ENCODE results near the gene NUP50.

The NUP50 gene

DNA sequence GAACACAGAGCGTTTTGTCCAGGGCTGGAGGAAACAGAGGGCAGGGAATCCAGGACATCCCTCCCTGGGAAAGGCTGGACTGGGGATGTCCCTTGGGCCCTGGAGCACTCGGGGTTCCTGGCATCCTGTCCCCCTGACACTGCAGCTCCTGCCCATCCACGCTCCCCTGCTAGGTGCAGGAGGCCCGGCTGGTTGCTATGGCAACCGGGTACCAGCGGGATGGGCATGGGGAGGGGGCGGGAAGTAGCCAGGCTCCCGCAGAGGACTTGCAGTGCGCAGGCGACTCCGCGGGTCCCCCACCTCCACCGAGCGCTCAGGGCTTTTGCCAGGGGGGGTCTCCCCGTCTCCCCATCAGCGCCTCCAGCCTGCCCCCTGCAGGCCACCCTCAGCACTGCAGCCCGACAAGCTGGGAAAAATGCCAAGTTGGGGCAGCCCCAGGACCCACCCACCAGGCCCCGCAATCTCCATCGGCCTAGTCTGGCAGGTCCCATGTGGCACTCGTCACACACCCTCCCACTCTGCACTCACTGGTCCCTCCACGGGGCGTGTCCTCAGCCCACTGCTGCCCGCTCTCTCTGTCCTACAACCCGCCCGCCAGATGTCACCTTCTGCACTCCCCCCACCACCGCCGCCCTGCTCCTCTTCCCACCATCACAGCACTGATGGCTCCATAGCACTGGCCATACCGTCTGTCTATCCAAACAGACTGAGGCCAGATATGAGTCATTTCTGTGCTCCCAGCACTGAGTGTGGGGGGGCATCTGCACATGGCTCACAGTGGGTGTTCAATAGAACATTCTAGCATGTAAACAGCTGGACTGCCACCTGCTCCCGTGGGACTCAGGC is 45.5 kb downstream of the NUP50 start:
- peak in 2 of 3 experiments; percentile 14 to 29 for DNase-seq (ENCODE audit: low read depth in 3 of 3)

DNA sequence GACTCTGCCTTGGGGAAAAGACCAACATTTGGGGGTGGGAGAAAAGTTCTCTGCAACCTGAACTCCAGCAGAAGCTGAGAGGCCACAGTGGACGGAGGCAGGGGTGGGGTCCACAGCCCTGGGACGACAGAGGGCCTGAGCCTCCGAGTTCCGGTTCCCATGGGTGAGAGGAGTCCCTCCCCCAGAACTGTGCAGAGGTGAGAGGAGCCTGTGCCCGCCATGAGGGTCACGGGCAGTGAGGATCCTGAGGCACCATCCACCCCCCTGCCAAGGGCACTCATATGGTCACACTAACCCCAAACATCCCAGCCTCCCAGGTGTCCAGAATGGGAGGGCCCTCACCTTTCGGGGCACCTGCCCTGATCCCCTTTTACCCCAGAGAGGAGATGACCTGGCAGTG is 46.4 kb downstream of the NUP50 start:
- DNase-seq (ENCODE audit: low read depth in 3 of 3) = no peak

DNA sequence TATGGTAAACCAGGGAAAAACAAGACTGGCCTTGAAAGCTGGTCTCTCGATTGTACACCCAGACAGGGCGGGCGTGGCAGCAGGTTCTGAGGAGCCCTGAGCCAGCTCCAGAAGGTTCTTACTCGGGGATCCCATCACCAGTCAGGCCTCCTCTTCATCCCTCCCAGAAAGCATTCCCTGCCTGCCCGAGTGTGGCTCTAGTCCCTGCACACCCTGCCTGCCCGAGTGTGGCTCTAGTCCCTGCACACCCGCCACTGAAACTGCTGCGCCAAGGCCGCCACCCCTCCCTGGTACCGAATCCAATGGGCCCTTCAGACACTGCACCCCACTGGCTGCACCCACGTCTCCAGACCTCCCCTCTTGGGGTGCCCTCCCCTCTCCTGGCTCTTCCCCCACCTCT is 46.9 kb downstream of the NUP50 start:
- no peak for DNase-seq (ENCODE audit: low read depth in 3 of 3)

GRCh38 chr22:45210991-45211390 is 47.3 kb downstream of the NUP50 start:
- DNase-seq (ENCODE audit: low read depth in 3 of 3) = no peak

DNA sequence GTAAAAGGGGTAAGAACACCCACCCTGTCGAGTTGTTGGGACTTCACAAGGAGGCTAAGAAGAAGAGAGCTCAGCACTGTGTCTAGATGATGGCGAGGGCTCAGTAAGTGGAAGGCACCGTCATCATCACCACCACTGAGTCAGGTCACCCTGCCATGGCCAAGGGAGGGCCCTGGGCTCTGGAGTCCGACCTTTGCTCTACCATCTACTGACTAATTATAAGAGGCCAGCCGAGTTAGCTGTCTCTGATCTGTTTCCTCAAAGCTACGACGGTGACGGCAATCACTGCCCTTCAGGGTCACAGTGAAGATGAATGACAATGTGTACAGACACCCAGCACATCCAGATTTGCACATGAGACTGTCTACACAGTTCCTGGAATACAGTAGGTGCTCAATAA is 47.7 kb downstream of the NUP50 start:
- no peak for DNase-seq (ENCODE audit: low read depth in 3 of 3)

- no peak for DNase-seq (ENCODE audit: low read depth in 3 of 3)
Measured at GRCh38 chr22:45211848-45212247, 48.1 kb downstream of the NUP50 start.

GRCh38 chr22:45212306-45212709 is 48.6 kb downstream of the NUP50 start:
- DNase-seq (ENCODE audit: low read depth in 3 of 3) = no peak

DNA sequence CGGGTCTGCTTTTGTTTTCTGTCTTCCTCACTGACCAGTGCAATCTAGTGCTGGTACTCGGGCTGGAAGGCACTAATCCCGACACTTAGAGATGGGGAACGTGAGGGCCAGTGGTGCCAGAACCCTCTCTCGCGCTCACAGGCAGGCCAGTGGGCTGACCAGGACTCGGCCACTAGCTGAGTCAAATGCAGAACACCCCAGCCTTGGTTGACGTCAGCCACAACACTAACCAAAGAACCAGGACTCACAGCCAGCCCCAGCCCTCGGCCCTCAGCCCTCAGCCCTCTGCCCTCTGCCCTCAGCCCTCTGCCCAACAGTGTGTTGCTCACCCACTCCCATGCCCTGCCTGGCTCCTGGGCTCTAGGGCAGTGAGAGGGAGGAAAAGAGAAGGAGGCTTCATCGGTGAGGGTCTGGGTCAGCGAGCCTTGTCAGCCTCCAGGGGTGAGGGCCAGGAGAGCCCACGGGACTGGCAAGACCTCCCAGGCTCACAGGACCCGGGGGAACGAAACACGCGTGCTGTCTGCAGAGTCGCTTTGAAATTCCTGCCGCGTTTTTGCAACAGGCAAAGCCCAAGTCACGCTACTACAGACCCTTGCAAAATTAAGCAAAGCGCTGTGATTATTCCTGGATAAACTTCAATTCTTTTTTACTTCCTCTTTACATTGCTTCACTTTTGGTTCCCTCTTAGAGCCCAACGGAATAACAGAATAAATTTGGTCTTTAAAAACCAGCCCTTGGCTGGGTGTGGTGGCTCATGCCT is 49.4 kb downstream of the NUP50 start:
- DNase-seq (ENCODE audit: low read depth in 3 of 3) = no peak

- no peak for DNase-seq (ENCODE audit: low read depth in 3 of 3)
Measured at GRCh38 chr22:45216133-45217003, 52.6 kb downstream of the NUP50 start.

GRCh38 chr22:45217345-45217744 is 53.6 kb downstream of the NUP50 start:
- DNase-seq (ENCODE audit: low read depth in 3 of 3) = no peak

DNA sequence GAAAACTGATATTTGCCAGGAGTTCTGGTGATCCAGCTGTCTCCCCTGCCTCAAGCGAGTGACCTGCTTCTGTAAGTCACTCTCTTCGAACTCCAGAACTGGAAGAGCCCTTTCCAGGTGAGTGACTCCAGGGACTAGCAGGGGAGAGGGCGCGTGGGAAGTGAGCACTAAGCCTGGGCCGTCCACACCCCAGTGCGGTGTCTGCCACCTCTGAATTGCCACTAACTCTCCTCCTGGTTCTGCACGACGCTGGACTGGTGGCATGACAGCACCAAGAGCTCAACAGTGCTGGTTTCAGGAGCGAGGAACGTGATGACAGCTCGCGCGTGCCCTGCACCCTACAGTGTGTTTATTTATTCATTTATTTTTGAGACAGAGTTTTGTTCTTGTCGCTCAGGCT is 54.1 kb downstream of the NUP50 start:
- DNase-seq (ENCODE audit: low read depth in 3 of 3) = no peak

DNA sequence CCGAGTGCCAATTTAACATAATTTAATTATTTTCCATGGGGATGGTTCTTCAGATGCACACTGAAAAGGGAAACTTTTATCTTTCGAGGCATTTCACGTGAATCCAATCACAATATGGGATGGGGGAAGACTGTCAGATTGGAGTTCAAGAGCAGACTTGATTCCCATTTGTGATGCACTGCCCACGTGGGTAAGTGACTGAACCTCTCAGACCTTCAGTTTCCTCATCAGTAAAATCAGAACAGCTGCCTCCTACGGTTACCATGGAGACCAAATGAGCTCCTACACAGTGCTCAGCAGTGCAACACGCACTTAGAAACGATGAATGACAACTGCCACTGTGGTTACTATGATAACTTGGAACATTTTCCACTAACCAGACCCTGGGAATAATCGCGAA is 55.3 kb downstream of the NUP50 start:
- peak in 2 of 3 experiments; percentile 35 to 42 for DNase-seq (ENCODE audit: low read depth in 3 of 3)

DNA sequence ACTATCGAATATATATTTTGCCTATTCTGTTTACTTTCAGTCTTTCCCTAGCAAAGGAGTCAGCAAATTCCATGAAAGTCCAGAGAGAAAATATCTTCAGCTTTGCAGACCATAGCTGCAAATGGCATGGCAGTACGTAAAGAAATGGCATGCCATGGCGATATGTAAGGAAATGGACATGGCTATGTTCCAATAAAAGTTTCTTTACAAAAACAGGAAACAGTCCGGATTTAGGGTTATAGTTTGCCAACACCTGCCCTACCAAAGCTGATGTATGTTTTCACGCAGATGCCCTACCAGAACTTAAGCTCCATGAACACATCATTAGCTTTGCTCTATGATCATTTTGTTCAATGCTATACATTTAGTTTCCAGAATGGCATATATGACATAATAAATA is 57.5 kb downstream of the NUP50 start:
- DNase-seq (ENCODE audit: low read depth in 3 of 3) = no peak

DNA sequence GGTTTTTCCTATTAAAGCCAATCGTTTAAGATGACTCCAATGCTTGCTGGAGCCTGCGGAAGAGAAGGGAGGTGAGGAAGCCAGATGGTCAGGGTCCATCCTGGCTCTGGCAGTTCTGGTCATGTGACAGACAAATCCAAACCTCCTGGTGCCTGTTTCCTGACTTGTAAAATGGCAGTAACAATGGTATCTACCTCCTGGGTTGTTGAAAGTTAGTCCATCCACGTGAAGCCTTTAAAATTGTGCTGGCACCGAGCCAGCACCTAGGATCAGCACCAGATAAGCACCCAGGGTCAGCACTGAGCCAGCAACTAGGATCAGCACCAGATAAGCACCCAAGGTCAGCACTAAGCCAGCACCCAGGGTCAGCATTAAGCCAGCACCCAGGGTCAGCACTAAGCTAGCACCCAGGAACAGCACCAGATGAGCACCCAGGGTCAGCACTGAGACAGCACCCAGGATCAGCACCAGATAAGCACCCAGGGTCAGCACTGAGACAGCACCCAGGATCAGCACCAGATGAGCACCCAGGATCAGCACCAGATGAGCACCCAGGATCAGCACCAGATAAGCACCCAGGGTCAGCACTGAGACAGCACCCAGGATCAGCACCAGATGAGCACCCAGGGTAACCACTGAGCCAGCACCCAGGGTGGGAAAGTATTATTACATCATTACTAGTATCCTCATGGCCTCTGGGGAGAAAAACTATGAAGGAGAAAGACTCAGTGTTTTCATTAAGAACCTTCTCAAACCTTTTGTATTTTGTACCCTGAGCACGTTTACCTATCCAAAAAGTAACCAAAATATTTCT is 59.8 kb downstream of the NUP50 start:
- DNase-seq (ENCODE audit: low read depth in 3 of 3) = no peak

DNA sequence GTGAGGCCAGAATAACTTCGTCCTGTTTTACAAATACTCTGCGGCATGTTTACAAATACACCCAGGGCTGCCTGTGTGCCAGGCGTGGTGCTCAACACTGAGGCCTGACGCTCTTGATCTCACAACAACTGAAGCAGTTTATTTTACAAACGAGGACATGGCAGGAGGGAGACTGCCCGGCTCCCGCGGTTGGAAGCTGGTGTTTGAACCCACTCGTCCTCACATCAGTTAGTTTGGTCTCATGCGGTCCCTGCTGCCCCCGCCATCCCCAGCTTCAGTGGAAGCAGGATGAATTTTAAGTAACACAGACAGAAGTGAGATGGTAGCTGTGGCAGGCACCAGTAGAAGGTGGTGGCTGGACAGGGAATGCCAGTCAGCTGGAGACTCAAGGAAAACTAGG is 60.6 kb downstream of the NUP50 start:
- DNase-seq (ENCODE audit: low read depth in 3 of 3) = no peak

DNA sequence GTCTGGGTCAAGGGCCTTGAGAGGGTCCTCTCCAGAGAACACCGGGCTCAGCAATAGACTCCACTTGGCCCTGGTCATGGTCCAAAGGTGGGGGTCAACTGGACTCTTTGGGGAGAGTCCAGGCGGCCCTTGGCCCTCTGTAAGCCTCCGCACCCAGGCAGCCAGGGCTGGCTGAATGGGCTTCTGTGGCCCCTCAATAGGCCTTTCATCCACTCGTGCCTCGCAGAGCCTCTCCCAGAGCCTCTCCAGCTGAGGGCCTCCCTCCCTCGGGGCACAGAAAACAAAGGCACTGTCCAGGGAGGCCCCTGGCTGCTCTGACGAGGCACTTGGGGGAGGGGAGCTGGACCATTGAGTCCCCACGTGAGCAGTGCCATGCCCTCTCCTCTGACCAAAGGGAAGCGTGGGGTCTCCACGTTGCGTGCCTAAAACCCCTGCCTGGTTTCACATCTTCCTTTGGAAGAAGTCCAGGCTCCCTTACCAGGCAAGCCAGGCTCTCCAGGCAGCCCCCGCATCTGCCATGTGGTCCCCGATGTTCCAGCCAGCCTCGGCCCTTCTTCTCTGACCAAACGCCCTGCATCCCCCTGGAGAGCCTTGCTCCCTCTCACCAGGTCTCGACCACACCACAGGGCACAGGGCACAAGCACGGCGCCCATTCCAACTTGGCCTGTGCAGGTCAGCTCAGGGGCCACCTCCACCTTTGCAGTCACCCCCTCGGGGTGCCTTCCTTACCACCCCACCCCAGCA is 61.4 kb downstream of the NUP50 start:
- DNase-seq (ENCODE audit: low read depth in 3 of 3) = no peak

DNA sequence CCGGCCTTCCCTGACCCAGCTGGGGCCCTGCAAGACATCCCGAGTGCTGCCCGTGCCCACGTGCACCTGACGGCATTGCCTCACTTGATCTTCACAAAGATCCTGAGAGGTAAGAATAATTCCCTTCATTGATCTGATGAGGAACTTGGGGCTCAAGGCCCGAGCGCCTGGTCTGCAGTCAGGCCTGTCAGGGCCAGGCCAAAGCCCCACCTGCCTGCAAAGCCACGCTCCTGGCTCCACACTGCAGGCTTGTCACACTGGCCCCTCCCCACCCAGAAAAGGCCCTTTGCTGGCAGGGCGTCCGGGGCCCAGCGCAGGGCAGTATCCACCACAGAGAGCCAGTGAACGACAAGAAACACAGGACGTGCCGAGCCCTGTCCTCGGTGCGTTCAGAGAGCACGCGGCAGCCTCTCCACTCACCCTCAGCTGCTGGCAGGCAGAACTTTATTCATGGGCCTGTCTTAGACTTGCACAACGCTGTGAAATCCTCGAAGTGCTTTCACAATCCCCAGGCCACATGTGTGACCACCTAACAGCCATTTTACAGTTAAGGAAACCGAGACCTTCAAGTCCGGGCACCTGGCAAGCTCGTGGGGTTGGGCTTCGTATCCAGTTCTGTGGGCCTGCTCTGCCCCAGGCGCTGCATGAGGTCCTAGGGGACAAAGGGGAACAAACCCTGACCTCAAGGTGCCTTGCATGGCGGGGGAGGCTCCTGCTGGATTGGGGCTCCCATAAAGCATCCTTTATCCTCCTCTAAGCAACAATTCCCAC is 62.2 kb downstream of the NUP50 start:
- DNase-seq (ENCODE audit: low read depth in 3 of 3) = no peak

DNA sequence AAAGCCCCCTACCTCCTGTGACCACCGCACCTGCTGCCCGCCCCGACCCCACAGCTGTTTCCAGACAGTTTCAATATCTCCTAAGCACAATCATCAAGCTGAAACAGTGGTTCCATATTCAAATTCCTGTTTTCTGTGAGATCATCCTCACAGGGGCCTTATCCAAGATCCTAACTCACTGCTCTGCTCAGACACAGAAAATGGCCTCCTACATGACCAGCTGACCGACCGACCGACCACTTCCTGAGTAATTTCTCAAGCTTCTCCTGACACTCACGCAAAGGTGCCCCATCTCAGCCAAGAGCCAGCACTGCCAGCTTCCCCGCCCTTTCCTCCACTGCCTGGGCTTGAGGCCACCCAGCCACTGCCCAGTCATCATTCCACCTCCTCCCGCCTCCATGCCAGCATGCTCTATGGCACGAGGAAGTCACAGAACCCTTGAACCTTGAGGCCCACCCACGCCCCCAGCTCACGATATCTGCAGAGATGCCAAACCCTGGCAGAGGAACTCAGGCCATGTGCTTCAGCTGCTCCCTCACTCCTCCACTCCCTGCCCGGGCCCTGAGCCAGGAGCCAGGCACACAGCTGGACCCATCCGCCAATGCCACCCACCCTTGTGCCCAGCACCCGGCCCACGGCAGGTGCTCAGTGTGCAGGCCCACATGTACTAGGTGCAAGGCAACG is 62.9 kb downstream of the NUP50 start:
- no peak for DNase-seq (ENCODE audit: low read depth in 3 of 3)

Data from stimulated activated CD4-positive, alpha-beta T cell treated with anti-CD3 and anti-CD28 coated beads, TNF-alpha, amount 100 ng/mL, for 24 hours (primary cell).